Adrenal gland (tissue), 12 donors: ENCODE data around the gene CARD19. TPM values are rescaled to one million over a fixed set of nuclear protein-coding genes. Genes with fewer than 3 reads are reported as not detected.

Experiments used
- DNase-seq, 7 donors: peaks; one replicate each; pipeline ENCODE4 v3.0.0-alpha.2; 2019 to 2020
- H3K27ac ChIP-seq, 5 donors: fragments of 200-600 bp; sonication (generic) in 4 of 5; 1 replicate in 3 of 5; 2 replicates in 2 of 5; pipeline versions ENCODE4 v1.5.1 to v1.8.0; 2016 to 2020; ENCODE audit warnings: mild to moderate bottlenecking in 1 of 5
- H3K27me3 ChIP-seq: fragments of 200-600 bp; 2 replicates; pipeline ENCODE4 v1.8.0; 2021
- H3K36me3 ChIP-seq, 2 donors: fragments of 200-600 bp; replicated peaks in 1 of 2; 1 replicate in 1 of 2; 2 replicates in 1 of 2; pipeline versions ENCODE4 v1.5.1 to v1.8.0; 2018 to 2022
- H3K4me1 ChIP-seq, 2 donors: fragments of 200-600 bp; replicated peaks in 1 of 2; 1 replicate in 1 of 2; 2 replicates in 1 of 2; pipeline versions ENCODE4 v1.5.1 to v1.8.0; 2018 to 2021
- H3K4me3 ChIP-seq, 4 donors: fragments of 200-600 bp; sonication (generic) in 3 of 4; one replicate each; pipeline ENCODE4 v1.5.1; 2016 to 2018
- H3K9me3 ChIP-seq, 3 donors: fragments of 200-600 bp; sonication (generic) in 1 of 3; replicated peaks in 1 of 3; 1 replicate in 2 of 3; 2 replicates in 1 of 3; pipeline versions ENCODE4 v1.5.1 to v1.8.0; 2016 to 2021
- CTCF ChIP-seq, 6 experiments: fragments of 450-650 bp in 4 of 6; fragments of 200-600 bp in 2 of 6; sonication (generic) in 1 of 6; IDR thresholded peaks; 1 replicate in 5 of 6; 2 replicates in 1 of 6; pipeline versions ENCODE4 v1.5.1 to v1.8.0; 2016 to 2021; ENCODE audit warnings: antibody characterized with exemption in 6 of 6, mild to moderate bottlenecking in 2 of 6, moderate library complexity in 1 of 6
- POLR2A ChIP-seq, 2 donors: fragments of 450-650 bp; IDR thresholded peaks; one replicate each; pipeline ENCODE4 v1.6.1; 2017; ENCODE audit warnings: antibody characterized with exemption in 2 of 2, mild to moderate bottlenecking in 2 of 2, moderate library complexity in 1 of 2
- WGBS, 4 donors: extraction: QIAGEN DNeasy Blood & Tissue Kit in 2 of 4; methylation state at CpG; one replicate each; pipeline versions ENCODE4 v1.1.5 to v1.1.7; 2013 to 2017; 5-methylcytosine and 5-hydroxymethylcytosine counted together
- intact Hi-C, 2 donors: fragments of 100-400 bp; cut with DNase I; formaldehyde crosslinking; loops; one replicate each; pipeline versions ENCODE4 v1.14.1 to v1.15.0; 2022 to 2023
- polyA plus RNA-seq, 3 donors: library from polyadenylated mRNA; stranded (reverse); fragments of 200-250 nt in 2 of 3; fragments of 350-450 nt in 1 of 3; fragmentation: Illumina TruSeq in 1 of 3; extraction: RNeasy Lipid Tissue Mini Kit (QIAGEN cat#74804) in 1 of 3; gene quantifications; one replicate each; pipeline ENCODE4 v1.2.3, GENCODE V29; 2013 to 2014
- total RNA-seq, 9 donors: library from RNA; depleted of rRNA in 4 of 9; stranded (reverse); fragments of >200 nt in 4 of 9; fragments of 120-200 nt in 1 of 9; fragmentation: NEBNext Ultra II Directional in 1 of 9; extraction: Animal tissue kit (Norgen Biotek cat#: 25700) in 1 of 9; gene quantifications; one replicate each; pipeline versions ENCODE4 v1.1.0 to v1.2.4, GENCODE V29; 2013 to 2023
- donor health status: healthy with polysubstance abuse.
- donor health status: Bipolar disorder and iron deficiency.
- donor health status: DM: yes; HTN: yes; CAD: no.
- donor health status: DM: no; HTN: no; CAD: no.
- donor health status: DM: no; HTN: no; CAD: no.
- donor health status: DM: yes; HTN: yes; CAD: no.

The CARD19 gene
- total and polyA plus RNA-seq, 12 donors: 10.7 to 75.0 (median 41.3) TPM

- Histone ChIP-seq H3K27ac (peak overlapping the region in 1 of 5 donors; percentile 93), H3K9me3 (no peaks in the 10 kb centered on the region), H3K27me3 (no peaks in the 10 kb centered on the region), H3K4me3 (no peak overlapping the region), H3K4me1 (peaks cover 21 to 42% of the 10 kb centered on the region in 2 donors), H3K36me3 (peaks cover 0 to 27% of the 10 kb centered on the region in 2 donors)
- TF ChIP-seq CTCF (IDR thresholded peaks at IDR 0.05) (no peak), POLR2A (IDR thresholded peaks at IDR 0.05) (no peak)
- intact Hi-C loops: no loop called here
- WGBS, 4 donors: 80 to 86% (median 82%) methylated on average over 12 of the region's 12 CpGs
- peak; percentile 4 to 53 (median 16) for DNase-seq
These were observed 22.2 kb downstream of the CARD19 start for GRCh38 chr9:93117924-93118862.

DNA sequence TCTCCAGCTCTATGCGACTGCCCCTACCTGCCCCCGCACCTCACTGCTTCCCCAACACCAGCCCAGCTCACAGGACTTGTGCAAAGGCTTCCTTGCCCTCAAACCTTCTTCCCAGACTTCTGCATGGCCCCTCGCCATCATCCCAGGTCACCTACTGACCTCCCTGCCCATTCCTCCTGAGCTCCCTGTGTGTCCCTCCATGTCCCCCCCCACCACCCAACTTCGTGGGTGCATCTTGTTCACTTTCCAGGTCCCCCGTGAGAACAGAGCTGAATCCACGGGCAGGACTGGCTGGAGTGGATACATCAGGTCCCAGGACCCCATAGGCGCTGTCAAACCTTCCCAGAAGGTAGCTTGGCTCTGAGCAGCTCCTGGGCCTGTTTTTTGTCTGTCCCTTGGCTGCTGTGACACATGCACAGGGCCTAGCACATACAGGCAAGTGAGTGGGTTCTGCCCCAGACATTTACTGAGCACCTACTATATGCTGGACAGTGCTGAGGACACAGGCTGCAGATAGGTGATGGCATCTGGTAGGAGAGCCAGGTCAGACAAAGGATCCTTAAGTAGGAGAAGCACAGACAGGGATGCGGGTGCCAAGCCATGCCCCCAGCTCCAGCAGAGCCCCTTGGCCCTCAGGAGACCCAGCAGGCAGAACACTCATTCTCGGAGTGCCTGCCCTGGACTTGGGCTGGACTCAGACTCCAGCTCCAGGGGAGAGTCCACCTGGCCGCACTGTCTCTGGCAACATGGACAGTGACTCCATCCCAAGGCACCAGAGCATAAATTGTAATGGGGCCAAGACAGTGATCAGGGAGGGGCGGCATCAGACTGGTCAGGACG is 23.1 kb downstream of the CARD19 start:
- Histone ChIP-seq H3K4me3 (no peak overlapping the region), H3K36me3 (peaks cover 0 to 32% of the 10 kb centered on the region in 2 donors), H3K27me3 (no peaks in the 10 kb centered on the region), H3K27ac (peak overlapping the region in 4 of 5 donors; percentile 30 to 93 (median 76)), H3K4me1 (peaks cover 21 to 42% of the 10 kb centered on the region in 2 donors), H3K9me3 (no peaks in the 10 kb centered on the region)
- WGBS, 4 donors: 83 to 89% (median 85%) methylated on average over 9 to 12 of the region's 12 CpGs
- no peak for TF ChIP-seq CTCF (IDR thresholded peaks at IDR 0.05)
- TF ChIP-seq POLR2A (IDR thresholded peaks at IDR 0.05): no peak
- intact Hi-C loops: no loop called here
- peak; percentile 13 to 68 (median 36) for DNase-seq

DNA sequence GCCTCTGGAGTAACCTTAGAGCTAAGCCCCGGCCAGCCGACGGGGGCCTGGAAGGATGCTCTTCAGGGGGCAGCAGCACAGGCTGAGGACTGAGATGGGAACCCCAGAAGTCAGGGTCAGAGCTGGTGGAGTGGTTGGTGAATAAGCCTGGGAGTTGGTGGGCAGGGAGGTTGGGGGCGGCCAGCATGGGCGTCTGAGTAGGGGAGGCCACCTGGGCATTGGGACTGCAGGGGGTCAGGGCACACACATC is 23.6 kb downstream of the CARD19 start:
- DNase-seq: no peak
- no peak for TF ChIP-seq POLR2A (IDR thresholded peaks at IDR 0.05)
- TF ChIP-seq CTCF (IDR thresholded peaks at IDR 0.05): no peak
- intact Hi-C loops: no loop called here
- H3K27me3 ChIP-seq: no peaks in the 10 kb centered on the region
- H3K36me3 ChIP-seq: peaks cover 0 to 37% of the 10 kb centered on the region in 2 donors
- WGBS, 4 donors: 40 to 57% (median 52%) methylated on average over 5 of the region's 5 CpGs
- peaks cover 21 to 42% of the 10 kb centered on the region in 2 donors for H3K4me1 ChIP-seq
- H3K27ac ChIP-seq: peak overlapping the region in 4 of 5 donors; percentile 30 to 93 (median 76)
- H3K9me3 ChIP-seq: no peaks in the 10 kb centered on the region
- H3K4me3 ChIP-seq: no peak overlapping the region
